HT-29 (cell line): ENCODE measurements around the gene TAOK1. TPM values are rescaled to one million over a fixed set of nuclear protein-coding genes. Genes with fewer than 3 reads are reported as not detected.
A peak's percentile ranks its signal among the peaks of the same experiment; 100 is the strongest.
"Not testable (repeated sequence)": the region's sequence is repeated elsewhere in the genome, so short reads cannot be mapped to it uniquely, and the experiment has no call there.

Source experiments
- DNase-seq: peaks from one replicate; pipeline ENCODE4 v3.0.0-alpha.2; 2015; ENCODE audit warnings: low spot score
- total RNA-seq: library from RNA; depleted of rRNA; stranded (reverse); fragments of >200 nt; shearing (Covaris generic); gene quantifications from 2 replicates; pipeline ENCODE4 v1.2.3, GENCODE V29; 2014

TAOK1 gene
- total RNA-seq, 1 experiment from 2014 or later, result 25.9 TPM

DNA sequence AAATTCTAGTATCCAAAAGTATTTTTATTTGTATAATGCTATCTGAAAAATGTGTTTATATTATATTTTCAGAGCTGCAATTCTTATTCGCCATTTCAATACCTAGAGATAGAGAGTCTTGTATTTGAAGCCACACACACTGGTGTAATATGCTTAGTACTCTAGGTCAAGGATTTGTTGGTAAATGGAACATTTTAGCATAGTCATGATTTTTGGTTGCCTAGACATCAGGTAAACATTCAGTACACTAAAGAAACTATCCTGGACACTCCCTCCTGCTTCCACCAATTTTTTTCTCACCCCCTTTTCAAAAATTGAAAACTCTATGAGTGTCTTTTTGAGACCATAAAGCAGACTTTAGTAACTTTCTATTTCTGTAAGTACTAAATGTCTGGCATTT, 155.9 kb downstream of the TAOK1 start:
- no peak for DNase-seq

DNA sequence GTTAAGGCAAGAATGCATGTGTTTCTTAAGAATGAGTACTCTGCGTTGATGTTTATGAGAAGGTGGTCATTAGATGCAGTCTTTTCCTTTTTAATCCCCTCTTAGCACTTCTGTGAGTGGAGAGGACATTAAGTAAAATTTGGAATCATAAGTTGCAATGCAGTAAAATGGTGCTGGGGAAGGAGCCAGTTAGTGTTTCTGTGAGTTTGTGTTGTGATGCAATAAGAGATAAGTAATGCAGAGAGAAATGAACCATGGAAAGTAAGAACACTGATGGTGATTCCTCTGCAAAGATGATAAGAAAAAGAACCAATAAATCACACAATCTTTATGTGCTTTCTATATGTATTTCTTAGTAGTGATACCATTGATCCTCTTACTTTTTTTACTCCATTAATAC, 156.7 kb downstream of the TAOK1 start:
- DNase-seq, result no peak

DNA sequence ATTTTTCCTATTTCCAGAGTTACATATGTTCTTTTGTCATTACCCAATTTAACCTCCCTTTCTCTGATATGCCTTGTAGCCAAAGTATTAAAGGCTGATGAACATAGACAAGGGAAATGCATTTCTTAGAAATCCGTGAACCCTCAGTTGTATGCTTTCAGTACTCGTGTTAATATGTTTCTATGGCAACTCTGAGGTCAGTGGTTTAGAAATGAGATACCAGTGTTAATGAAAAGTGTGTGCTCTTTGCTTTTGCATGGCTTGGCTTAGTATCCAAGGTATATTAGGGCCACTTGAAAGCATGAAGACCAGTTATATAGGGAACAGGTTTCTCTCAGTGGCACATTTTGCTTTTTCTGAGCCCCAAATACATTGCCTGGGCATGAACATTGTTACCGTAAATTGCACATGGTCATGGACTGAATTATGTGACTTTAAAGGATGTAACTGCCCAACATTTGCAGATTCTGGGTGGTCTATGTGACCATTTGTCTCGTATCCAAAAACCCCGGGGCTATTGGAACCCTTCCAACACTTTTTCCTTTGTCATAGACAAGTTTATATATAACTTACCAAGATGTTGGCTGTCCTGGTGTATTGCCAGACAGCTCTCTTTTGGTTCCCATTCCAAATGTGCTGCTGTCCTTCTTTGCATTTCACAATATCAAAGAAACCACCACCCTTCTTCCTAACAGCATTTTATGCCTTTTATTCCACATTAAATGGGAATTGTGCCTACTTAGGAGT, 159.2 kb downstream of the TAOK1 start:
- DNase-seq, result no peak

DNA sequence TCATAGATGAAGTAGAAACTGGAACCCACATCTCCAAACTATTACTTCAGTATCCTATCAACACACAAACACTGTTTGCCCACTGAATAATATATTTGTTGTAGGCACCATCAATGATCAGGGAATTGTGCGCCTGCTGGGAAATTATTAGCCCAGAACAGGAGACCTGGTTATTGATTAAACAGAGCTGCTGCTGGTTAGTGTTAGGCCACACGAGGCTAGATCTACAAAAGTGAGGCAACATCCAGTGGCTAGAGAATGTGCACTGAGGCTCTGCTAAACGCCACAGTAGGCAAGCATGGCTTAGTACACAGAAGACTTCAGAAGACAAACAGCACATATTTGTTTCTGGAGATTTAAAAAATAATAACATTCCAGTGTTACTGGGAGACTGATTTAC, 165.7 kb downstream of the TAOK1 start:
- peak; percentile 61 for DNase-seq

DNA sequence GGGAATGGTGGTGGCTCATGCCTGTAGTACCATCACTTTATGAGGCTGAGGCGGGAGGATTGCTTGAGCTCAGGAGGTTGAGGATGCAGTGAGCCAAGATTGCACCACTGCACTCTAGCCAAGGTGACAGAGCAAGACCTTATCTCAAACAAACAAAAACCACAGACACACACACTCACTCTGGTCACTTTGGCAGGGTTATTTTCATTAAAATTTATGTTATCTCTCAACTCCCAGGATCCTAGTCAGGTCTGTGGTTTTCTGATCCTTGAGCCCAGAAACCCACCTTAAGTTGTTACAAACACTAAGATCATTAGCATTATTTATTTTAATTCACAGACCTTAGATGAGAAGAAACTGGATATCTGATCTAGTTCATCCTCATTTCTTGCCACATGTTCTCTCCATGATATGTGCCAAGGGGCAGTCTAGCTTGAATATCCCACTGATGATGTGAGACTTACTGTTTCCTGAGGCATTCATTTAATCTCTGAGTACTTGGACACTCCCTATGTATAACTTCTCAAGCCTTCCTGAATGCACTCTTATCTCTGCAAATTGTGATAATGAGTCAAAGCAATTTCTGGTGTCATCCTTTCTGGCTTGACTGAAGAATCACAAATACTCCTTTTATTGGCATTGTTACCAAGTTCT, 167.0 kb downstream of the TAOK1 start:
- DNase-seq, result no peak

DNA sequence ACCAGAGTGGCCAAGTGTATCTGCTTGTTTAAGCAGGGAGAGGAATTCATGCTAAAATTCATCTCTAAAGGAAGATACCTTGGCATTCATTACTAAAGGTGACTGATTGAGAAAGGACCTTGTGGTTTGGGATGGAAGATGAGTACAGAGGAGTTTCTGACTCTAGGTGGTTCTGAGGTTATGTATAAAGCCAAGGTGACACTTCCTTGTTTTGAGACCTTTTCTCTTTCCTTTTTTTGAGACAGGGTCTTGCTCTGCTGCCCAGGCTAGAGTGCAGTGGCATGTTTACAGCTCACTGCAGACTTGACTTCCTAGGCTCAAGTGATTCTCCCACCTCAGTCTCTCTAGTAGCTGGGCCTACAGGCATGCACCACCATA, 167.6 kb downstream of the TAOK1 start:
- no peak for DNase-seq

DNA sequence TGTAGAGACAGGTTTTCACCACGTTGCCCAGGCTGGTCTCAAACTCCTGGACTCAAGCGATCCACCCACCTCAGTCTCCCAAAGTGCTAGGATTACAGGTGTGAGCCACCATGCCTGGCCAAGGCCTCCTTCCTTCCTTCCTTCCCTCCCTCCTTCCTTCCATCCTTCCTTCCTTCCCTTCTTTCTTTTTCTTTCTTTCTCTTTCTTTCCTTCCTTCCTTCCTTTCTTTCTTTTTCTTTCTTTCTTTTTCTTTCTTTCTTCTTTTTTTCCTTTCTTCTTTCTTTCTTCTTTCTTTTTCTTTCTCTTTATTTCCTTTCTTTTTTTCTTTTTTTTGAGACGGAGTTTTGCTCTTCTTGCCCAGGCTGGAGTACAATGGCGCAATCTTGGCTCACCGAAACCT, 168.0 kb downstream of the TAOK1 start:
- not testable (repeated sequence) for DNase-seq

DNA sequence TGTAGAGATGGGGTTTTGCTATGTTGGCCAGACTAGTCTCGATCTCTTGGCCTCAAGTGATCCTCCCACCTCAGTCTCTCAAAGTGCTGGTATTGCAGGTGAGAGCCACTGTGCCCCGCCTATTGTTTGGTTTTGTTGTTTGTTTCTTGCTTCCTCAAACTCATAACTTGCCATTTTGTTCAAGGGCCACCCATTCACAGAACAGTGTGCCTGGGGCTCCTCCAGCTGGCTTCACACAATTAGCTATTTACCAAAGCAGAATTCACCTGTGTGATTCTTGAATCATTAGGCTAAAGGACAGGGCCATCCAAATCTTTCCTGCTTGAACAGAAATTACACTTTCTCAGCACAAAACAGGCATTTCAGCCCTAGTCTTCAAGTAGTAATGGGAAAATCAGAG, 169.5 kb downstream of the TAOK1 start:
- no peak for DNase-seq

DNA sequence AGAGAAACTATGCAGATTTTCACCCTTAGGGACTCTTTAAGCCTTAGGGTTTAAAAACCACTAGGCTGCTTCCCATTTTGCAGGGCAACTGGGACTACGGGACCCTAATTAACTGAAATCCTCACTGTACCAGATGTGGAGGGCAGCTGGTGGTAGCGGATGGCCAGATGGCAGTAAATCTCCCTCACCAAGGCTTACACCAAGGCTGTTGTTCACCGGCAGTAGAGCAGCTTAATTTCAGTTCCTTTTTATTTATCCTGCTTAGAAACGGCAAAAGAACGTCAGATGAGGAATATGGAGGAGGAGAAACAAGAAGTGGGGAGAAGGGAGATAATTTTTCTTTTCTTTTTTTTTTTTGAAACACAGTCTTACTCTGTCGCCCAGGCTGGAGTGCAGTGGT, 170.2 kb downstream of the TAOK1 start:
- DNase-seq, result no peak

DNA sequence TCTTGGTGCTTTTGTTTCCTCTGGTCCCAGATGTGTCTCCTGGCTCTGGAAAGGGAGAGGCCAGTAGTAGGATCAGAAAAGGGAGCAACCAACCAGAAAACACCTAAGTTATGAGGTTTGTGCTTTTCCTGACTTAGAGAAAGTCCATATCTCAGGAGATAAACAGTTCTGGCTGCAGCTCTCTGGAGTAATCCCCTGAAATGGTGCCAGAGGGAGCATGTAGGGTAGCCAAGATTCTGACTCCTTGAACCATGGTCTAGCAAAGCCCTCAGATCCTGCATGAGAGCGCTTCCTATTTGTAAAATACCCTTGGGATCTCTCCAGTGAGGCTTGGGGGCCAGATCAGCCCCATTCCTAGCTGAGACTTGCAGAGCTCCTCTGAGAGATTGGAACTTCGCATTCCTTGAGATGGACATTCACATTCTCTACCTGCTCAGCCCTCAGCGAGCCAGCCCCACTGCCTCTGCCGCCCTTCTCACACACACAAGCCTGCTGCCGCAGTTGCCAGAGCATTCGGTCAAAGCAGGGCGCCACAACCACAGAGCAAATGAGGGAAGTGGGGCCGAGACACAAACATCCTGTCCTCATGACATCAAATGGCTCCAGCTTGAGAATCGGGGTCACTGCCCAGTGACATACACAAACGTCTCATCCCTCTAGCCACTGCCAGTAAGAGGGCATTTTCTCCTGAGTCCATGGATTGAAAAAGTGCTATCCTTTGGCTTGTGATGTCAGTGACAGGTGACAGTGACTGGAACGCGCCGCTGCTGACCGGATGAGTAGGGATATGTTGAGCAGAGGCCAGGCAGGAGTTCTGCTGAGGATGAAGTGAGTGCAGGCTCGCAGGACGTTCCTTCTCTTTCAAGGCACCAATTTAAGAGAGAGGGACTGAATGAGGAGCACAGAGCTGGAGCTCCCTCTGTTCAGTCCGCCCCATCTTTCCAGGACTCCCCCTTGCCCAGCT, 171.7 kb downstream of the TAOK1 start:
- DNase-seq, result no peak

DNA sequence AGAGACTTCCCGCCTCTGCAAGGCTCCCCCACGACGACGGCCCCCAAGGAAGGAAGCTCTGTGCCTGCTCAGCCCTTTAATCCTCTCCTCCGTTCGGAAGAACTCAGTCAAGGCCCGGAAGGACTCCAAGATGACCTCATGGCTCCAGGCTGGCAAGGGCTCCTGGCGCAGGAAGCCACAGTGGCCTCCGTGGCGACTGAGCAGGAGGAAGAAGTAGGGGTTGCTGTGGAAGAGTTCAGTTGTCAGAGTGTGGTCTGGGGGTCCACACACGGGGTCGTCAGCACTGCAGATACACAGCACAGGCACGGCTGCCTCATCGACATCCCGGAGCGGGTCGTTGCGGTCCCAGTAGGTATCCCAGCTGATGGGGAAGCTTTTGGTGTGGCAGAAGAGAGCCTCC, 172.5 kb downstream of the TAOK1 start:
- DNase-seq, result no peak

DNA sequence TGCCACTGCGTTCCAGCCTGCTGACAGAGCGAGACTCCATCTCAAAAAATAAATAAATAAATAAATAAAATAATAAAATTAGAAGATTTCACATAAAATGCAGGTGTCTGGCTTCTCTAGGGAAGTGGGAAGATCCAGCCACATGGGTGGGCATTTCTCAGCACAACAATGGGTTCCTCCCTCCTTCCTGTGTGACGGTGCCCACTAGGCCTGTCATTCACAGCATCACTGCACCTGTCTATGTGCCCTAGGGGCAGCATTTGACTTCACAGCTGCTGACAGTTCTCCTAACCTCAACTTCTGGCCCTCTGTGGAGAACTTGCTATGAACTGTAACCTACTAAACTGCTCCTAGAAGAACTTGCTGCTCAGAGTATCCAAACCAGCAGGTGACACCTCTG, 173.7 kb downstream of the TAOK1 start:
- no peak for DNase-seq

DNA sequence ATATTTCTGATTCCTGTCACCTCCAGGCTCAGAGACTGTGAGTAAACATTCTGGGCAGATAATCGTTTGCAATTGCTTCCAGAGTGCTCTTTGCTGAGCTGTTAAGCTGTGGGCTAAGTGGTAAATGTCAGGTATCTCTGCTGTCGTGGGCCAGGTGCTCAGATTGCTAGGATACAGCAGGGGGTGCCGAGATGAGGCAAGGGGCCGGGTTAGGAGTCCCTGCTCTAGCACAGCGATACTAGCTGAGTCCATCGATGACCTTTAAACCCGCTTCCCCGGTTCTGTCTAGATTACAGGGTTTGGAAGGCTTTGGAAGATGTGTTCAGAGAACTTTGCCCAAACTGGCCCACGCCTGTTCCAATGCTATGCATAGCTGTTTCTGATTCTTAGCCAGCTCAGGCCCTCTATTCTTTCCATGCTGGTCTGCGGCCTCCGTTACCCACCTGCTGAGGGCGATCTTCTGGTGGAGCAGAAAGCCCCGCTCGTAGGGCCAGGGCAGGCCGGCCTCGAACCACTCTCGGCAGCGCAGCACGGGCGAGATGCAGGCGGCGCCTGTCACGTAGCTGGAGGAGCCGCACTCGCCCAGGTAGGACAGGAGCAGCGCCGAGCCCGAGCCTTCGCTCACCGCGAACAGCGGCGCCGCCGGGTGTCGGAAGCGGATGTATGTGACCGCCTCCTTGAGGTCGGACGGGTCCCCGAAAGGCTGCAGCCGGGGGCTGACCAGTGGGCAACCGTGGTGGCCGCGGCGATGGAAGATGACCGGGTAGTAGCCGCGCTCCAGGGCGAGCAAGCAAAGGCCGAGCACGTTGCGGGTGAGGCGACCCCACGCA, 175.7 kb downstream of the TAOK1 start:
- peak; percentile 64 for DNase-seq

DNA sequence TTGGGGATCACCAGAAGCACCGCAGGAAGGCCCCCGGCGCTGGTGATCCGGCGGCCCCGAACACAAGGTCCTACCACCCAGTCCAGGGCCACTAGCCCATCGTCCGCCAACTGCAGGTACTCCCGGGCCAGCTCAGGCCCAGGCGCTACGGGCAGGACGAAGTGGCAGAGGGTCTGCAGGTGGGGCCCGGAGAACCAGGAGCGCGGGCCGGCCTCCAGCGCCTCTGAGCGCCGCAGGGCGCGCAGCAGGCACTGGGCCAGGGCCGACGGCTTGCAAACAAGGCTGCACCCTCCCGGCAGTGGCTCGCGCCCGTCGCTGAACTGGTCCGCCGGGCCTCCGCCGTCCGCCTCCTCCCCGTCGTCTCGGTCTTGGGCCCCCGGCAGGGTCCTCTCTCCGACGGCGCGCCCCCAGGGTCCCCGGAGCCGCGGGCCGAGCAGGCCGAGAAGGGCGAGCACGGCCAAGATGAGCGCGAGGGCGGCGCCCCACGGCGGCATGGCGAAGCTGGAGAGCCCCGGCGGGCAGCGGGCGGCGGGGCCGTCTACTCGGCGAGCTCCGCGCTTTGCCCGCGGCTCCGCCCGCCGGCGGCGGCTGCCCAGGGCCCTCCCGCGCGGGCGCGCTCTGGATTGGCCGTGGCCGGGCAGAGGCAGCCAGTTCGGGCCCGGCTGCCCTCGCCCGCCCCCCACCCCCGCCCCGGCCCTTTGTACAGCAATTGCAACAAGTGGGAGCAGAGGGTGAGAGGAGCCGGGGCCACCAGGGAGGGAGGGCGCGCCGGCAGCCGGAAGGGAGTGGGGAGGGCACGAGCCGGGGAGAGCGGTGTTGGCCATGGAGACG, 176.5 kb downstream of the TAOK1 start, which contains the start of gene ABHD15:
TSS of gene ABHD15 (minus strand) at position 565 of the 831 bp plus-strand sequence. CDS start at position 494, 71 bp downstream.
- DNase-seq, result peak; percentile 86

DNA sequence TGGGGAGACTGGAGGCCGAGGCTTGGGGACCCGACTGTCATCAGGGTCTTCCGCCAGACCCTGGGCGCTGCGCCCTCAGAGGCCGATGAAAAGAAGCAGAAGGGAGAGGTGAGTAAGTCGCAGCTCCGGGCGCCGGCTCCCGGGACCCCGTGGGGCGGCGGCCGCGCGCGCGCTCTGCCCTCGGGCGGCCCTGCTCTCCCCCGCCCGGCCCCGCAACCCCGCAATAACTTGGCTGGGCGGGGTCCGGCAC, 177.1 kb downstream of the TAOK1 start:
- DNase-seq, result no peak

DNA sequence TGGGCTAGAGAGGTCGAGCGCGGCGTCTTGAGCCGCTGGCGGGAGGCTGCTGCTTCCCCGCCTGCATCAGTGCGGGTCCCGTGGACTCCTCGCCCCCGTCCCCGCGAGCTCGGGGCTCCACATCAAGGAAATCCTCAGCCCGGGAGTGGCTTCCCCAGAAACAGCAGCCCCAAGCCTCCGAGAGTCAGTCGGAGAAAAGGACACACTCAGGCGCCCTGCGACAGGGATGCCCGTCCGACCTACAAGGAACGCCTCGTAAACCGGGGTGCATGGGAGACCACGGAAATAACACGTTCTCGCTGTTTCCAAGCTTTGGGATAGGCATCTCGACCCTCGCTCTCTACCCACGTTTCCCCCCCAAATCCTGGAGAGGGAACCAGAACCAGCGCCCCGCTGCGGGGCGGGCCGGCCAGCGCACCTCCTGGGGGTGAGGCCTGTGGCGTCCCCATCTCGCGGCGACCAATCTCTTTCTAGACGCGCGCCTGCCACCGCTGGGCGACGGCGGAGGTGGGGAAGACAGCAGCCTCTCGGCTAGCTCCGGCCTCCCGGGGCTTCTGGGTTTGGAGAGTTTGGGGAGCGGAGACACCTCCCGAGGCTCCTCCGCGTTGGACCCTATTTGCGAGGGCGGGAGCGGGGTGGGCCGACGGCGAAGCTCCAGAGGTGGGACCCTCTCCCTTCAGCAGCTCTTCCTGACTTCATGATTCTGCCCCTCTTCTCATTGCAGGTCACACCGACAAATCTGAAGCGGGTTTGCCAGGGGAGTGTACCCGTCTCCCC, 177.6 kb downstream of the TAOK1 start:
- DNase-seq, result peak; percentile 75

DNA sequence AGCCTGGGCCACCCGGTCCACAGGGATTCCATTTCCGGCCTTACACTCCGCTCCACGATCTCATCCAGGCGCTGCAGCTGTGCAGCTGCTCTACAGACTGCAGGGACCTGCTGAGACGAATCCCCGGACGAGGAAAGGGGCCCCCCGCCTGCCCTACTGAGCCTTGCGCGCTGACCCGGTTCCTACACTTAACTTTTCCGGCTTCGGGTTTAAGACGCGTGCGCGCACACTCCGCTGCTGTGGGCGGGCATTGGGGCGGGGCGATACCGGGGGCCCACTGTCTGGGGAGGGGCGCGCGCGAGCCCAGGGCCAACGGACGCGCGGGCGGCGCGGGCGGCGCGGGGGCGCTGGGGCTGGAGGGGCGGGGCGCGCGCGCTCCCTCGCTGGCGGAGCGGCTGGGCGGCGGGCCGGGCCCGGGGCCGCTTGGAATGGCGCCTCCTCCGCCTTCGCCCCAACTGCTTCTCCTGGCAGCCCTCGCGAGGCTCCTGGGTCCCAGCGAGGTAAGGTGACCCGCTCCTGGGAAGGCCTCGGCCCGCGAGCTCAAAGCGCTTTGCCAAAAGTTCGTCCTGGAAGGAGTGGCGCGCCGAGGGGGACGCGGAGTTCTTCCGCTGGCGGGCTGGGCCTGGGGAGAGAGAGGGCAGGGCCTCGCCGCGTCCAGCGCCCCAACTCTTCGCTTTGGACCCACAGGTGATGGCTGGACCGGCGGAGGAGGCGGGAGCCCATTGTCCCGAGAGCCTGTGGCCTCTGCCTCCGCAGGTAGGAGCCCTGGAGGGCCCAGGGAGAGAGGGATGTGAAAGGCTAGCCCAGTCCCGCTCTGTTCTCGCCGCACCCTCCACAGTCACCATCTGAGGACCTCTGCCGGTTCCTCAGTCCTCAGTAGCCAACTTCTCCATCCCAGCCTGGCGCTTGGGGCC, 178.4 kb downstream of the TAOK1 start, which contains the start of gene TP53I13:
TSS of gene TP53I13 (plus strand) at position 371 of the 914 bp plus-strand sequence. CDS start at position 429, 58 bp downstream.
- peak; percentile 67 for DNase-seq

DNA sequence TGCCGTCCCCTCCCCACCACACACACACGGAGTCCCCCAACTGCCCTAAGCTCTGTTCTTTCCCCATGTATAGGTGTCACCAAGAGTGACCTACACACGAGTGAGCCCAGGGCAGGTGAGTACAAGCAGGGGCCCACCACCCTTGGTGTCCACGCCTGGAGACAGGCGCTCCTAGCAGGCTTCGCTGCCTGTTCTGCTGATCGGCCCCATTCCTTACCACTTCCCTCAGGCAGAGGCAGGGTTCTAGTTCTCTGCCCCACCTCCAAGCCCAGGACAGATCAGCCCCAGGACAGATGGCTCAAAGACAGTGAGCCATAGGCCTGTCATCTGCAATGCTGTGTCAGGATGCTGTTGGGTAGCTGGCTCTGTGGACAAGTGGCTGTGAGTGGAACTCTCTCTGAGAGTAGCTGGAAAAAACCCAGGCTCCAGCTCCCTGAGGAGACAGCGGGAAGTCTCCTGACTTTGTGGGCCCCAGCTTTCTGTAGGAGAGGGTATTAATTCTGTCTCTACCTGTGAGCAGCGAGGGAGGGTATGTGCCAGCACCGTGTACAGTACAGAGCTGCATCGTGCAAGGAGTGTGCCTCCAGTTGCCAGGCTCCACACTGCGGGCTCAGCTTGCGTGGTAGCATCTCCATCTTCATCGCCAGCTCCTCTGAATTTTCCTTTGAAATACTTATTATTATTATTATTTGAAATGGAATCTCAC, 179.2 kb downstream of the TAOK1 start:
- no peak for DNase-seq
